ENCODE measurements around the gene ONECUT2. TPM values are rescaled to one million over a fixed set of nuclear protein-coding genes. Genes with fewer than 3 reads are reported as not detected.

ONECUT2 gene
- total RNA-seq, 1 donor from 2014 or later = 0.46 TPM

DNA sequence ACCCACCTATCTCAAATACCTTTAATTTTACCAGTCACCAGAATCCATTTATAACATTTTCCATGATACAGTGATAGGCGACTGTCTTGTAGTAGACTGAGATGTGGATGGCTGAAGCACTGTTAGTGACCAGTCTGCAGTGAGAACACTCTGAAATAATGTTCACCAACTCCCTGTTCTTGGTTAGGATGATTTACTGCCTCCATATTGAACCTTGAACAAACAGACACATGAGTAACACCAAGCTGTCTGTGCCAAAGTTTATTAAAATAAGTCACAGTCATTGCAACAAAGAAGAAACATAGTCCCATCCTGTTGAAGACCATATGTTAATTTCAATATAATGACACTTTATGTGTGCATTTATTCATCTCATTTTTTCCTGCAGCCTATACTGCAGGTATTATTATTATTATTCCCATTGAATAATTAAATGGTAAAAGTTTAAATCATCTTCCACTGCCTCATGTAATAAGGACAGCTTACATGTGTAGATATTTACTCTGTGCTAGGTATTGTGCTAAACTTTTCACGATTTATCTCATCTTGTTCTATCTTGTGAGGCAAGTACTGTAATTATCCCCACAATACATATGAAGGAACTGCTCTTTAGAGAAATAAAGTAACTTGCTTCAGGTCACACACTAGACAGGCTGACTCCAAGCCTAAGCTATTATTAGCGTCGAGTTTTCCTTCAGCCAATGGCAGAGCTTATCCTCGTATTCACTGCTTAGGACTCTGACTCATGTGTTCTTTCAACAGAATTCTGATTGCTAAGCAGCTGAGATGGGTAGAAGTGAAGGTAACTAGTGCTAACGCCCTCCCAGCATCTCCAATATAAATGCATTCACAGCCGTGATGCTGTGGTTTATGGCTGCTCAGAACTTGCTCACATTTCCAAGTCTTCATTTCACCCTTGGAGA, 62.5 kb downstream of the ONECUT2 start:
- Histone ChIP-seq H3K27me3 (ENCODE audit: control insufficient read depth, insufficient read depth, low read length) (no peaks in the 10 kb centered on the region), H3K36me3 (ENCODE audit: control insufficient read depth, insufficient read depth, low read length) (no peaks in the 10 kb centered on the region), H3K4me3 (ENCODE audit: low read depth, low read length) (no peak overlapping the region)
- TF ChIP-seq, protein P1, sequence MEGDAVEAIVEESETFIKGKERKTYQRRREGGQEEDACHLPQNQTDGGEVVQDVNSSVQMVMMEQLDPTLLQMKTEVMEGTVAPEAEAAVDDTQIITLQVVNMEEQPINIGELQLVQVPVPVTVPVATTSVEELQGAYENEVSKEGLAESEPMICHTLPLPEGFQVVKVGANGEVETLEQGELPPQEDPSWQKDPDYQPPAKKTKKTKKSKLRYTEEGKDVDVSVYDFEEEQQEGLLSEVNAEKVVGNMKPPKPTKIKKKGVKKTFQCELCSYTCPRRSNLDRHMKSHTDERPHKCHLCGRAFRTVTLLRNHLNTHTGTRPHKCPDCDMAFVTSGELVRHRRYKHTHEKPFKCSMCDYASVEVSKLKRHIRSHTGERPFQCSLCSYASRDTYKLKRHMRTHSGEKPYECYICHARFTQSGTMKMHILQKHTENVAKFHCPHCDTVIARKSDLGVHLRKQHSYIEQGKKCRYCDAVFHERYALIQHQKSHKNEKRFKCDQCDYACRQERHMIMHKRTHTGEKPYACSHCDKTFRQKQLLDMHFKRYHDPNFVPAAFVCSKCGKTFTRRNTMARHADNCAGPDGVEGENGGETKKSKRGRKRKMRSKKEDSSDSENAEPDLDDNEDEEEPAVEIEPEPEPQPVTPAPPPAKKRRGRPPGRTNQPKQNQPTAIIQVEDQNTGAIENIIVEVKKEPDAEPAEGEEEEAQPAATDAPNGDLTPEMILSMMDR (IDR thresholded peaks at IDR 0.05; ENCODE audit: insufficient read depth, low read length, poor library complexity, severe bottlenecking) = no peak
- no peak for DNase-seq (ENCODE audit: low read depth)

DNA sequence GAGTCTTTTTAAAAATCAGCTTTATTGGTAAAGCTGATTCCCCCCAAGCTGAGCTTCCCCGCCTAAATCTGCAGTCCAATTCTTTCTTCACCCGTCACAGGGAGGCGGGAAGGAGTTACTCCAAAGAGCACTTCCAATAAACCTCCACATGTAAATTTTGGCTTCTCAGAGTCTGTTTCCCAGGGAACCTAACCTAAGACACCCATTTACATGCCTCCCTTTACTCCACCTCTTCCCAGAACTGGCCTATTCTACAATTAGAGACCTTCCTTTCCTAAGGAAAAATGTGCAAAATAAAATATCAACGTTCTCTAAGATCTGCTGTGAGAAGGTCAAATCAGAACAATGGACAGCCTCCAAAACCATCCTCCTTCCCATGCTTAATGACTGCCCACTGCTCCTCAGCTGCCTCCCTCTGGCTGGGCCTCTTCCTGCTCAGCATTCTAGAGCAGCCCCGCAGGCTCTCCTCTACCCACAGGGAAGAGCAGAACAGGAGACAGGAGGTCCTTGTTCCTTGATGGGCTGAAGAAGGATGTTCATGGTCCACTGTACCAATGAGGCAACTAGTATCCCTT, 63.6 kb downstream of the ONECUT2 start:
- TF ChIP-seq, protein P1 (IDR thresholded peaks at IDR 0.05; ENCODE audit: insufficient read depth, low read length, poor library complexity, severe bottlenecking) = no peak
- DNase-seq (ENCODE audit: low read depth) = no peak
- no peaks in the 10 kb centered on the region for H3K27me3 ChIP-seq (ENCODE audit: control insufficient read depth, insufficient read depth, low read length)
- H3K36me3 ChIP-seq (ENCODE audit: control insufficient read depth, insufficient read depth, low read length) = no peaks in the 10 kb centered on the region
- H3K4me3 ChIP-seq (ENCODE audit: low read depth, low read length) = no peak overlapping the region

DNA sequence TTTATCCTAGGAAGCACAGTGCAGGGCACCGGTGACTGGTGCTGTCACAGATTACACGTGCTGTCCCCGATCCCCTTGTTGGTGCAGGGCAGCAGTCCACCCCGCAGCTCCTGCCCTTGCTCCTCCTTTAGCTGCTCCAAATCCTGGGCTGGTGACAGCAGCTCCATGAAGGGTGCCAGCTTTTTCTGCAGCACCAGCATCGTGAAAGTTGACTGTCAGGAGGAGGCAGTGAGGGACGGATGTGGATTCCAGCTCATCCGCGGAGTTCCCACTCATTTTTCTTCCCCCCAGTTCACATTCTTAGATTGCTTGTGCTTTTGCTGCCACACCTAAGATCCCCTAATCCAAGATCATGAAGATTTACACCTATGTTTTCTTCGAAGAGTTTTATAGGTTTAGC, 67.5 kb downstream of the ONECUT2 start:
- Histone ChIP-seq H3K4me3 (ENCODE audit: low read depth, low read length) (no peak overlapping the region), H3K36me3 (ENCODE audit: control insufficient read depth, insufficient read depth, low read length) (no peaks in the 10 kb centered on the region), H3K27me3 (ENCODE audit: control insufficient read depth, insufficient read depth, low read length) (no peaks in the 10 kb centered on the region)
- DNase-seq (ENCODE audit: low read depth) = no peak
- TF ChIP-seq, protein P1 (IDR thresholded peaks at IDR 0.05; ENCODE audit: insufficient read depth, low read length, poor library complexity, severe bottlenecking) = no peak

DNA sequence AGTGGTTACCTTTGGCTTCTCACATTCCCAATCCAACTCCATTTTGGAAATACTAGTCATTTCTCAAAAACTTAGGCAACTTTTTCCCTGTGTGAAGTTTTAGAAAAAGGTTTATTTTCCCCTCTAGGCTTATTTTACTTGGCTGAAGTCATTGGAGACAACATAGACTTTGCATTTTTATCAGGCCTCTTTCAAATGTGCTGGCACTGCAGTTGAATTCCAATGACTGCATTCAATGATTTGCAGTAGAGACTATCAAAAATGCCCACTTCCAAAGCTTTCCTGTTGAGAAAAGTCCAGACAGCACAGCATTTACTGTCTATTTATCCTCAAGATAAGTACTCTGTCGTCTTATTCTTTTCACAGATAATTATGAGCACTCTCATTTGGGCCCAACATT, 70.1 kb downstream of the ONECUT2 start:
- TF ChIP-seq, protein P1 (IDR thresholded peaks at IDR 0.05; ENCODE audit: insufficient read depth, low read length, poor library complexity, severe bottlenecking) = no peak
- no peaks in the 10 kb centered on the region for H3K27me3 ChIP-seq (ENCODE audit: control insufficient read depth, insufficient read depth, low read length)
- H3K4me3 ChIP-seq (ENCODE audit: low read depth, low read length) = no peak overlapping the region
- no peak for DNase-seq (ENCODE audit: low read depth)
- H3K36me3 ChIP-seq (ENCODE audit: control insufficient read depth, insufficient read depth, low read length) = no peaks in the 10 kb centered on the region

DNA sequence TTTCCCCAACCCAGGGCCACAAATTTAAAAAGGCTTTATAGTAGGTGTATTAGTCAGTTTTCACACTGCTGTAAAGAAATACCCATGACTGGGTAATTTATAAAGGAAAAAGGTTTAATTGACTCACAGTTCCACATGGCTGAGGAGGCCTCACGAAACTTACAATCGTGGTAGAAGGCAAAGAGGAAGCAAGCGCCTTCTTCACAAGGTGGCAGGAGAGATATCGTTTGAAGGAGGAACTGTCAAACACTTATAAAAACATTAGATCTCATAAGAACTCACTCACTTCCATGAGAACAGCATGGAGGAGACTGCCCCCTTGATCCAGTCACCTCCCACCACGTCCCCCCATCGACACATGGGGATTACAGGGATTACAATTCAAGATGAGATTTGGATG, 80.9 kb downstream of the ONECUT2 start:
- no peaks in the 10 kb centered on the region for H3K36me3 ChIP-seq (ENCODE audit: control insufficient read depth, insufficient read depth, low read length)
- TF ChIP-seq, protein P1 (IDR thresholded peaks at IDR 0.05; ENCODE audit: insufficient read depth, low read length, poor library complexity, severe bottlenecking) = no peak
- no peaks in the 10 kb centered on the region for H3K27me3 ChIP-seq (ENCODE audit: control insufficient read depth, insufficient read depth, low read length)
- no peak overlapping the region for H3K4me3 ChIP-seq (ENCODE audit: low read depth, low read length)
- no peak for DNase-seq (ENCODE audit: low read depth)
